ENCODE data around the gene RCOR2.
"Not testable (repeated sequence)": the region's sequence is repeated elsewhere in the genome, so short reads cannot be mapped to it uniquely, and the experiment has no call there.

RCOR2 gene

DNA sequence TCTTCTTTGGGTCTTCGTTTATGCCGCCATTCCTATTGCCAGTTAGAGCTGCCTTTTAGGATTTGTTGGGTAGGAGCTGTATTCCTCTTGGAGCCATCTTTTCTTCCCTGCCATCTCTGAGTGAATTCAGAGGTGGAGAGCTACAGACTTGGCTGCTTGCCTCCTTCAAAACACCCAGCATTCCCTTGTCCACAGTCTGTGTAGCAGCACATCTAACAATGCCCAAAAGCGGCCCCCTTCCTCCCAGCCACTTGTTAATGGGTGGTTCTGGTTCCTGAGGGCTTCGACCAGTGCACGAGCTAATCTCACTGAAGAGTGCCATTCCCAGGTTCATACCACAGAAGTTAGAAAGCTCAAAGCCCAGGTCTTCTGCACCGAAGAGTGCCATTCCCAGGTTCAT is 40.3 kb downstream of the RCOR2 start:
- no peak for DNase-seq

GRCh38 chr11:63875506-63876065 is 41.4 kb downstream of the RCOR2 start:
- DNase-seq: no peak

DNA sequence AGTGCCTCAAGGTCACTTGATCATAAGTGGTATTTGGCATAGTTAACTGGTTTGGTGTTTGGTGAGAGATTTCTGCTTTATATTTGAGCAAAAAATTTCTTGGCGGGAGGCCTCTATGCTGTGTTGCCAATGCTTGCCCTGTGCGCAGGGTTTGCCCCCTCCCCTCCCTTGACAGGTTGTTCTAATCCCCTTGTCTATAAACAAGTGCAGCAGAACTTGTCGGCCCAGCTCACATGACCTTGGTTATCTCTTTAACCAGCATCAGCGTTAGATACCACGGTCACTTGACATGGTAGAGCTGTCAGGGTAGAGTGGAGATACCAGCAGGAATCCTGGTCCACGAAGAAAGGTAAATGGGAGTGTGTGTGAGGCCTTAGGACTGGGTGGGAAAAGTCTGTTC is 42.5 kb downstream of the RCOR2 start:
- DNase-seq: no peak

GRCh38 chr11:63873311-63873710 is 43.7 kb downstream of the RCOR2 start:
- no peak for DNase-seq

- no peak for DNase-seq
Measured at GRCh38 chr11:63872800-63873197, 44.2 kb downstream of the RCOR2 start.

DNA sequence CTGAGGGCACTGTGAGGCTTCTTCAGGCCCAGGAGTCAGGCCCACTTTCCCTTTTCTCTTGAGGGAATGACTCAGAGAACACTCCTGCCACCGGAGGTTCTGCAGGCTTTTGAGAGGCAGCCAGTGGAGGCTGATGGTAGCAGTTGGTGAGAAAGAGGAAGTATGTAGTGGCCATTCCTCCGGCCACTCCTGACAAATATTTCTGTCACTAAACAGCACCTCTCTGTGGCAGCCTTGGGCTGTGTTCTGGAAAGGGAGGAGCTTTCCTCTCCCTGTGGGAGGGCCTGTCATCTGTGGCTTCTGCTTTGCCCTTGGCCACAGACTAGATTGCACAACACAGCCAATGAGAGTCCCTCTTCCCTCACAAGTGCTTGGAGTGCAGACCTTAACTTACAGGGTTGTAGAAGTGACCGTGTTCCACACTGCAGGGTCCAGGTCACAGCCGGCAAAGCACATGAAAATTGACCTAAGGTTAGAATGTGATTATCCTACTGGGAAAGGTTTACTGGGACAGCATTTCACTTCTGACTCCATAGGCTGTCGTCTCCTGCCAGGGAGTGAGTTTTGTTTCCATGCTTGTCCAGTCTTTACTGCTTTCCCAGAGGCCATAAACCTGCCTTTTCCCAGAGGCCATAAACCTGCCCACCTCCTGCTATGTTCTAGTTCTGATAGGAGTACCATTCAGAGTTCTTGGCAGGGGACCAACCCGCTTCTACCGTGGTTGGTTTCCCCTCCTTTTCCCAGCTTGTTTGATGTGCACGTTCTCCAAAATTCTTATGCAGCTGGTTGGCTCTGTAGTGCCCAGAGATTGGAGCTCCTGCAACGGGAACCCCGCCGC is 44.8 kb downstream of the RCOR2 start:
- DNase-seq: peak; percentile 82

DNA sequence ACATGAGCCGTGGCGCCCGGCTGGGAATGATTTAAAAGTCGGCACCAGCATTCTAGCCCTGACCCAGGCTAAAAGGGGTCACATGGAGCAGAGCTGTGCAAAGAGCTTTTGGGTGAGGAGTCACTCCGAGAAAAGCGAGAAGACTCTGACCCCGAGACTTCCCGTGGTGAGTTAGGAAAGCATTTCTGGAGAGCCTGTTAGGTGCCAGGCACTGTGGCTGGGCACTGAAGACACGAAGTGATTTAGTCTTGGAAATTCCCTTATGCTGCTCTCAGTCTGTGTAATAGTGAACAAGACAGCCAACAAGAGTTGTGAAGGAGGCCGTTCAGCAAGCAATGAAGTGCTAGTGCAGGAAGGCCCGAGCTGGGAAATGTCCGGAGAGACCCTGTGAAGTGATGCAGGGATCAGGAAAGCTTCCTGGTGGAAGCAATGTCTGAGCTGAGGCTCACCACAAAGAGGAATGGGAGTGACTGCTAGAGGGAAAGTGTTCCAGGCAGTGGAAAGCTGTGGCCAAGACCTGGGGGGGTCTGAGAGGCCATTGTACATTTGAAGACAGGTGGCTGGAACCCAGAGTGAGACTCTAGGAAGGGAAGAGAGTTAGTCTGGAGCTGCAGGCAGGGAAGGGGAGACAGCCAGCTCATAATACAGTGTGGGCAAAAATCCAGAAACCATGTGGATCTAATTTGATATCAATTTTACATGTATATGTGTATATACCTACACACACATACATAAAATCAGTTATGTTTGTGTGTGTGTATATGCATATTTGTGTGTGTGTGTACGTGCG is 46.4 kb downstream of the RCOR2 start:
- DNase-seq: no peak

DNA sequence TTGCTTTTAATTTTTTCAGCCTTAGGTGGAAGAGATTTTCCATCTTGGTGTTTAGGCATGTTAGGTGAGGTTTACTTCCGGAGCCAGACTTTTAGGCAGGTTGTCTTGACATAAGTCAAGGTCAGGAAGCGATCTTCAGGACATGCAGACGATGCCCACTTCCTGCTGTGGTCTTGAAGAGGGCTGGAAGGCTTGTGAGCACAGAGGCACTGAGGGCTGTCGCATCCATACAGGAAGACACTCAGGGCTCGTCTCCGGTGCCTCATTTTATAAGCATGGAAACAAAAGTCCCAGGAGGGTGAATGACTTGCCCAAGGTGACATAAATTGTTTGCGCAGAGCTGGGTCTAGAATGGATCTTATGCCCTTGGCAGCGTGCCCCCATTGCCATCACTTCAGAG is 47.3 kb downstream of the RCOR2 start:
- DNase-seq: no peak

DNA sequence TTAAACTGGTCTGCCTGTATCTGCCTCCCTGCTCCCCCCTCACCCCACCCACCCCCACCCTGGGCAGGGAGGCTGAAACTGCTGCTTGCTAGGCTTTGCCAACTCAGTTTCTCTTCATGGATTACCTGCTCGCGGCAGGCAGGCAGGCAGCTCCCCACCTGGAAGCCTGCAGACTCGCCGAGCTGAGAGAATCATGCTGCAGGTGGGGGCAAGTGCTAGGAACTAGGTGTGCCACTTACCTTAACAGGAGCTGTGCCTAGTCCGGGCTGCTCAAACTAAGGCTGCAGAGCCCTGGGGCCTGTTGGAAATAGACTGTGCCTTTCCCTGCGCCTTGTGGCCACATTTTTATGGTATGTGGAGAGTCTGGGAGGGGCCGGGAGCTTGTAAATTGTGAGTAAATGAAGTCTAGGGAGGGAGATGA is 47.8 kb downstream of the RCOR2 start:
- no peak for DNase-seq

DNA sequence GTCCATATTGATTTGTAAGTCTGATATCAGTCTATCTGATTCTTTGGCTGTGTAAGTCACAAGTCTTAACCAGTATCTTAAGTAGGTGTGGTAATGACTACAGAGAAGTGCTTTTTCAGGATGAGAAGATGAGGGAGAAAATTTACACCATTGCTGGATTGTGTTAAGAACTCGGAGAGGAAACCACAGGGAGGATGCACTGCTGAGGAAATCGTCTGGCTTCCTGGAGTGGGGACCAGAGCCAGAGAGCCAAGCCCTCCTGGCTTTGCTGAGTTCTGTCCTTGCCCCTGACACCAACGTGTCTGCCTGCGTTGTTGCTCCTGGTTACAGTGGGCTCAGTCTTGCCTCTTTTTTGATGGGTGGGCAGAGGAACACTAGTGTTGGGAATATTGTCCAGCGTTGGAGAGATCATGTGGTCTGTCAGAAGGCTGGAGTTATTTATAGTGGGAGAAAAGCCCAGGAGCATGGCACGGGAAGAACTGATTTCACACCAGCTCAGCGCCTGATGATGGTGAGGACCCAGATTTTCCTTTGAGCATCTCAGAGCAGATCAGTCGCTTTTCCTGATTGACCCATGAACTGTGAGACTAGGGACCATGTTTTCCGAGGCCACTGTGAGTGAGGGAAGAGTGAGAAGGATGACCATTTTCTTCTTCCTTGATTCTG is 48.4 kb downstream of the RCOR2 start:
- DNase-seq: no peak

DNA sequence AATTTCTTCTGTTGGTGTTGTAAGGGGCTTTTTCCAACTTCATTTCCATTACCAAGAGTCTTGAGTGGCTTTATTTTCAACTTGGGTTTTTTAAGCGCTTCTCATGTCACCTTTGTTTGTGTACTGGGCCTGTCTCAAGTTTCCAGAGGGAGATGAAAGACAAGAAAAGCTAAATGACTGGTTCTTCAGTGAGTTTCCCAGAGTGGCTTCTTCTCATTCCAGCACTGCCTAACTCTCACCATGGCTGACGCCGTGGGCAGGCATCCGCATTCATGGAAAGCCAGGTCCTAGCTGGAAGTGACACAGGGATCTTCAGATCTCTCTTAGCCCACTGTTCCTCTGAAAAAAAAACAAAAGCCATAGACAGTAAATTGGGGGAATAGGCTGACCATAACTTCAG is 49.5 kb downstream of the RCOR2 start:
- no peak for DNase-seq

DNA sequence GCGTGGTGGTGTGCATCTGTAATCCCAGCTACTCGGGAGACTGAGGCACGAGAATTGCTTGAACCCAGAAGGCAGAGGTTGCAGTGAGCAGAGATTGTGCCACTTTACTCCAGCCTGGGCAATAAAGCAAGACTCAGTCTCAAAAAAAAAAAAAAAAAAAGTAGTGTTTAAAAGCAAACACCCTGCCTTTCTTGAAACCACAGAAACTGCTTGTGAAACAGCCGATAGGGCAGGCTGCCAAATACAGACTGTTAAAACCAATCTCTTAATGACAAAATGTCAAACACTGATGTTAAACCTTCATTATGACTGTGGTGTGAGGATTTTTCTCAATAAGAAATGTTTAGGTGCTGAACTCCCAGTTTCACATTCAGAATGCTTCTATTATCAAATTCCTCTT is 50.8 kb downstream of the RCOR2 start:
- DNase-seq: no peak

- not testable (repeated sequence) for DNase-seq
Measured at GRCh38 chr11:63863620-63864019, 53.3 kb downstream of the RCOR2 start.

DNA sequence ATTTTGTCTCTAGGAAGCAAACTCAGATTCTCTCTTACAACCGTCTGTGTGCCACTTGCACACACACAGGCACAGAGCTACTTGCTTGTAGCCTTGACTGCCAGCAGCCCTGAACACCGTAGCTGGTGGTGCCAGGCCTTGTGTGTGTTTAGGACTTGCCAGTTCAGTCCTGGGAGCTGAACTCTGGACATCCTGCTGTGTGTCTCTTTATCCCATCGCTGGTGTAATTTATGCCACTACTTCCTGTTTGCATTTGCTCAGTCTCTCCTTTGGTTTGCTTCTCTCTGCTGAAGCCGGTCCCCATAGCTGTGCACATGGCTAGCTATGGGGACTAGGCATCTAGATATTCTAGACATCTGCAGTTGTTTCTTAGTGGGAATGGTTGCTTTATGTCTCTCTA is 54.0 kb downstream of the RCOR2 start:
- DNase-seq: no peak

Measured in T1000 (cell line).